ENCODE data around the gene POC1B. TPM values are rescaled to one million over a fixed set of nuclear protein-coding genes. Genes with fewer than 3 reads are reported as not detected.

The POC1B gene
- total and polyA plus RNA-seq, 5 donors from 2014 or later = 22.1 to 38.0 (median 33.0) TPM

DNA sequence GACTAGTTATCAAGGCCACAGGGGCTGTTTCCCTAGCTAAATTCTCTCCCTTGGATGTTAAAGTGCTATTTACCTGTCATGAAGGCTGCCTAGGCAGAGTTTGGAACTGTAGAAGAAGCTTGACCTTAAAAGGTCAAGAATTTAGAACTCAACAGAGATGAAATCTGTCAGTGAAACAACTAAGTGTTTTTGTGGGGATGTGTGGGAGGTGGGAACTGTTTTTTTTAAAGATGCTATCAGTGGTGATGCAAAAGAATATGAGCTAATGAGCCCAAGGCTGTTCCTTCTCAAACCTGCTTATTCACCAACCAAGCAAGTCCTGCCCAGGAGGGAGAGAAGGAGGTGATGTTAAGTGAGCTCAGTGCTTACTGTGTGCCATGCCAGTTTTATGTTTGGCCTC is 40.8 kb upstream of the POC1B start:
- H3K27me3 Mint-ChIP-seq = no peaks in the 10 kb centered on the region

DNA sequence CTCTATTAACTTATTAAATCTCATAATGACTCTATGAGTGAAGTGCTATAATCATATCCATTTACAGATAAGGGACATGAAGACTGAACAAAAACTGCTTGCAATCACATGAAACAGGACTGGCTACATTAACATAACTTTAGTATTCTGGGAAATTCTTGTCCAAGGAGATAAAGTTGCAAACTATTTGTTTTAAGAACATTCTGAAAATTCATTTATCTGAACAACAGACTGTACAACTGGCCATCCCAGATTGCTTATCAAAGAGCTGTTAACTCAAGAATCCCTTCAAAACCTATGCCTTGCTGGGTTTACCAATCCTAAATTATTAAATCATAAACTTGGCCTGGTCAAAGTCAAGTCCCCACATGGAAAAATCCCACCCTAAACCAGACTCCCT is 39.2 kb upstream of the POC1B start:
- no peak overlapping the region for H3K4me3 ChIP-seq (ENCODE audit: low read depth, low read length)
- DNase-seq = no peak
- no peaks in the 10 kb centered on the region for H3K36me3 ChIP-seq (ENCODE audit: control insufficient read depth, insufficient read depth, low read length)
- H3K4me1 ChIP-seq (ENCODE audit: control insufficient read depth, insufficient read depth, low read length, poor library complexity, severe bottlenecking) = no peaks in the 10 kb centered on the region
- H3K9me3 ChIP-seq (ENCODE audit: control insufficient read depth in 2 of 2, low read length in 2 of 2) = no peaks in the 10 kb centered on the region
- no peaks in the 10 kb centered on the region for H3K27me3 ChIP-seq (ENCODE audit: control insufficient read depth, insufficient read depth, low read length)
- Mint-ChIP-seq H3K4me3 (no peak overlapping the region), H3K36me3 (peaks cover 4% of the 10 kb centered on the region), H3K27me3 (no peaks in the 10 kb centered on the region), H3K4me1 (peaks cover 0 to 4% (median 3%) of the 10 kb centered on the region in 4 donors), H3K9me3 (peaks cover 0 to 3% (median 0%) of the 10 kb centered on the region in 7 donors), H3K27ac (no peak overlapping the region)
- no peak overlapping the region for H3K27ac ChIP-seq (ENCODE audit: insufficient read depth, low read length, poor library complexity, severe bottlenecking)
- ATAC-seq (ENCODE audit: low read depth in 2 of 2) = no peak

More for the DNA sequence above, 40.8 kb upstream of the POC1B start:
- no peak overlapping the region for H3K27ac ChIP-seq (ENCODE audit: insufficient read depth, low read length, poor library complexity, severe bottlenecking)
- no peak overlapping the region for H3K4me3 ChIP-seq (ENCODE audit: low read depth, low read length)
- H3K36me3 ChIP-seq (ENCODE audit: control insufficient read depth, insufficient read depth, low read length) = no peaks in the 10 kb centered on the region
- peaks cover 0 to 3% (median 0%) of the 10 kb centered on the region in 7 donors for H3K9me3 Mint-ChIP-seq
- H3K4me1 Mint-ChIP-seq = peaks cover 0 to 4% (median 3%) of the 10 kb centered on the region in 4 donors
- no peaks in the 10 kb centered on the region for H3K27me3 ChIP-seq (ENCODE audit: control insufficient read depth, insufficient read depth, low read length)
- no peaks in the 10 kb centered on the region for H3K9me3 ChIP-seq (ENCODE audit: control insufficient read depth in 2 of 2, low read length in 2 of 2)
- no peak for ATAC-seq (ENCODE audit: low read depth in 2 of 2)
- no peaks in the 10 kb centered on the region for H3K4me1 ChIP-seq (ENCODE audit: control insufficient read depth, insufficient read depth, low read length, poor library complexity, severe bottlenecking)
- no peak overlapping the region for H3K4me3 Mint-ChIP-seq
- no peak for DNase-seq
- peaks cover 4% of the 10 kb centered on the region for H3K36me3 Mint-ChIP-seq
- no peak overlapping the region for H3K27ac Mint-ChIP-seq

DNA sequence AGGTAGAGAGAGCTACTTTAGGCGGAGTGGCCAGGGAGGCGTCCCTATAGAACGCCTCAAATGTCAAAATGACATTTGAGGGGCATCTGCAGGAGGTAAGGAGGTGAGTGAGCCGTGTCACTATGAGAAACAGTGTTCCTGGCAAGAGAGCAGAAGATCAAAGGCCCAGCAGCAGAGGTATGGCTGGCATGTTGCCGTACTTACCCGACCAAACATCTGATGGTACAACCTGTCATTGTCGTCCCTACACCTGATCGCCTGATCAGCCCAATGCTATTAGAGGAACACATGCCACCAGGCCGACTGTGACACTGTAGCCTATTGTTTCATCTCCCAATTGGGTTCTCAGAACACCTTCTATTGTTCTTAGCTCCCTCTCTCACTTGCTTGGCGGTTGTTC is 33.9 kb upstream of the POC1B start:
- no peak overlapping the region for H3K27ac ChIP-seq (ENCODE audit: insufficient read depth, low read length, poor library complexity, severe bottlenecking)
- Mint-ChIP-seq H3K9me3 (no peaks in the 10 kb centered on the region), H3K36me3 (no peaks in the 10 kb centered on the region), H3K27ac (no peak overlapping the region), H3K4me3 (no peak overlapping the region), H3K27me3 (peaks cover 5% of the 10 kb centered on the region), H3K4me1 (peaks cover 0 to 4% (median 1%) of the 10 kb centered on the region in 4 donors)
- H3K27me3 ChIP-seq (ENCODE audit: control insufficient read depth, insufficient read depth, low read length) = no peaks in the 10 kb centered on the region
- H3K4me3 ChIP-seq (ENCODE audit: low read depth, low read length) = no peak overlapping the region
- no peak for ATAC-seq (ENCODE audit: low read depth in 2 of 2)
- no peaks in the 10 kb centered on the region for H3K36me3 ChIP-seq (ENCODE audit: control insufficient read depth, insufficient read depth, low read length)
- no peak for DNase-seq
- H3K9me3 ChIP-seq (ENCODE audit: control insufficient read depth in 2 of 2, low read length in 2 of 2) = no peaks in the 10 kb centered on the region
- H3K4me1 ChIP-seq (ENCODE audit: control insufficient read depth, insufficient read depth, low read length, poor library complexity, severe bottlenecking) = no peaks in the 10 kb centered on the region

DNA sequence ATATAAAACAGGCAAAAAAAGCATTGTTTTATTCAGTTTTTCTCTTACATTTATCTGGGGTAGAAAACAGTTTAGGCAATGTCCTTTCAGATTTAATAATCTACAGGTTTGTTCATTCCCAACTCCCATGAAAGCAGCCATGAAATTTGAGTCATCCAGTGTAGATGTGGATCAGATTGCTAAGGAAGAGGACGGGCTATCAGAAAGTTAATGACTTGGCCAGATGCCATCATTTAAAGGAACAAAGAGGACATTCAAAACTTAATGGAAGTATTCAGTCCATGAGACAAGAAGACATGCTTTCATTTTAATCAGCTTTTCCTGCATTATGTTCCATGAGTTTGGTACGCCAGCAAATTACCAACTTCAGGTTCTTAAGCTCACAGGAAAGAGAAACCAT is 31.1 kb upstream of the POC1B start:
- H3K27ac ChIP-seq (ENCODE audit: insufficient read depth, low read length, poor library complexity, severe bottlenecking) = no peak overlapping the region
- H3K9me3 ChIP-seq (ENCODE audit: control insufficient read depth in 2 of 2, low read length in 2 of 2) = no peaks in the 10 kb centered on the region
- ATAC-seq (ENCODE audit: low read depth in 2 of 2) (no peak), DNase-seq (no peak)
- no peaks in the 10 kb centered on the region for H3K4me1 ChIP-seq (ENCODE audit: control insufficient read depth, insufficient read depth, low read length, poor library complexity, severe bottlenecking)
- peaks cover 0 to 3% (median 1%) of the 10 kb centered on the region in 4 donors for H3K4me1 Mint-ChIP-seq
- H3K27me3 Mint-ChIP-seq = peaks cover 5% of the 10 kb centered on the region
- no peak overlapping the region for H3K4me3 ChIP-seq (ENCODE audit: low read depth, low read length)
- H3K36me3 Mint-ChIP-seq = no peaks in the 10 kb centered on the region
- peaks cover 0 to 6% (median 0%) of the 10 kb centered on the region in 7 donors for H3K9me3 Mint-ChIP-seq
- H3K27ac Mint-ChIP-seq = no peak overlapping the region
- no peaks in the 10 kb centered on the region for H3K27me3 ChIP-seq (ENCODE audit: control insufficient read depth, insufficient read depth, low read length)
- H3K4me3 Mint-ChIP-seq = no peak overlapping the region
- H3K36me3 ChIP-seq (ENCODE audit: control insufficient read depth, insufficient read depth, low read length) = no peaks in the 10 kb centered on the region

DNA sequence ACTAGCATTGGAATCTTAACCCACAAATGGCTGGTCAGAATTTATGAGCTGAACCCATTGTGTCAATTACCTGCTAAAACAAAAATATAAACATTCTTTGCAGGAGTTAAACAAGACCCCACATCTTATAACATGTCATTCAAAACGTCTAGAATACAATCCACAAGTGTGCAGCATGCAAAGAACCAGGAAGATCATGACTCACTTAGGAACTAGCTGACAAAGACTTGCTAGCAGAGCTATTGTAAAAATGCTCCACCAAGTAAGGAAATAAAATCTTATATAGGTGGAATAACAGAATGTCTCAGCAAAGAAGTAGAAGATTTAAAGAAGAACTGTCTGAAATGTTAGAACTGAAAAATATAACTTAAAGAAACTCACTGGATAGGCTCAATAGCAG is 26.5 kb upstream of the POC1B start:
- Mint-ChIP-seq H3K27ac (no peak overlapping the region), H3K4me3 (no peak overlapping the region), H3K9me3 (peaks cover 0 to 6% (median 0%) of the 10 kb centered on the region in 7 donors), H3K36me3 (no peaks in the 10 kb centered on the region), H3K27me3 (peaks cover 1% of the 10 kb centered on the region), H3K4me1 (no peaks in the 10 kb centered on the region)
- no peaks in the 10 kb centered on the region for H3K36me3 ChIP-seq (ENCODE audit: control insufficient read depth, insufficient read depth, low read length)
- DNase-seq (no peak), ATAC-seq (ENCODE audit: low read depth in 2 of 2) (no peak)
- H3K9me3 ChIP-seq (ENCODE audit: control insufficient read depth in 2 of 2, low read length in 2 of 2) = no peaks in the 10 kb centered on the region
- no peak overlapping the region for H3K4me3 ChIP-seq (ENCODE audit: low read depth, low read length)
- no peaks in the 10 kb centered on the region for H3K4me1 ChIP-seq (ENCODE audit: control insufficient read depth, insufficient read depth, low read length, poor library complexity, severe bottlenecking)
- no peak overlapping the region for H3K27ac ChIP-seq (ENCODE audit: insufficient read depth, low read length, poor library complexity, severe bottlenecking)
- no peaks in the 10 kb centered on the region for H3K27me3 ChIP-seq (ENCODE audit: control insufficient read depth, insufficient read depth, low read length)

DNA sequence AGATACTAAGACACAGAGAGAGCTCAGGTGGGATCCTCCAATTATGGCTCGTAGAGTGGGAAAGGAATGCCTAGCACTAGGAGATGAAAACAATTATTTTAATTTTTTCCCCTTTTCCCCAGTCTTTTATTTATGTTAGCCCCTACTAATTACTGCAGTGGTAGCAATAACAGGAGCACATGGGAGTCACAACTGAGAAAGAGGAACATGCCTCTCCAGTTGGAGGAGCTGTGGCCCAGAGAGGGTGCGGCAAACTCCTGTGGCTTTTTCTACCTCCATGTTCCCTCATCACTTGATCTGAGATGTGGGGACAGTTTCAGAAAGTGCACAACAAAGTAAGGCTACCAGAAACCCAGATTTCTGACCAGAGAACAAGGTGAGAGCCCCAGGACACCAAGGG is 25.9 kb upstream of the POC1B start:
- Mint-ChIP-seq H3K27ac (no peak overlapping the region), H3K27me3 (no peaks in the 10 kb centered on the region), H3K4me1 (no peaks in the 10 kb centered on the region), H3K9me3 (peaks cover 0 to 6% (median 0%) of the 10 kb centered on the region in 7 donors), H3K4me3 (no peak overlapping the region), H3K36me3 (no peaks in the 10 kb centered on the region)
- Histone ChIP-seq H3K4me1 (ENCODE audit: control insufficient read depth, insufficient read depth, low read length, poor library complexity, severe bottlenecking) (no peaks in the 10 kb centered on the region), H3K4me3 (ENCODE audit: low read depth, low read length) (no peak overlapping the region), H3K9me3 (ENCODE audit: control insufficient read depth in 2 of 2, low read length in 2 of 2) (no peaks in the 10 kb centered on the region), H3K36me3 (ENCODE audit: control insufficient read depth, insufficient read depth, low read length) (no peaks in the 10 kb centered on the region), H3K27ac (ENCODE audit: insufficient read depth, low read length, poor library complexity, severe bottlenecking) (no peak overlapping the region), H3K27me3 (ENCODE audit: control insufficient read depth, insufficient read depth, low read length) (no peaks in the 10 kb centered on the region)
- ATAC-seq (ENCODE audit: low read depth in 2 of 2) (no peak), DNase-seq (no peak)

DNA sequence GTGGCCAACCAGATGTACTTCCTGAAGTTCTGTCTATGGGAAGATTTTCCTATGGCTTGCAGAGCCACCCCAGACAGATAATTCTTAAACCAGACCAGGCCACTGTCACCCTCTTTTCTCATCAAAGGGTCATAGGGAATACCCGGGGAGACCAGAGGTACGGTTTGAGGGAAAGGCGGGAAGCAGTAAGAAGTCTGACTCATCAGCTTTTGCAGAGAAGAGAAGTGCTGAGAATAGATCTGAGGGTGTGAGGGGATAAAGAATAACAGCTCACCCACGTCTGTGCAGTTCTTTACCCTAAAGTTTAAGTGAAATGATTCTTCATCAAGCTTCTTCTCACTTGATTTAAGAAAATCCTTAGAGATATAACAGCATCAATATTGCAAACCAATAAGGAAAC is 21.3 kb upstream of the POC1B start:
- H3K36me3 Mint-ChIP-seq = no peaks in the 10 kb centered on the region
- Histone ChIP-seq H3K36me3 (ENCODE audit: control insufficient read depth, insufficient read depth, low read length) (no peaks in the 10 kb centered on the region), H3K4me1 (ENCODE audit: control insufficient read depth, insufficient read depth, low read length, poor library complexity, severe bottlenecking) (peaks cover 6% of the 10 kb centered on the region), H3K27me3 (ENCODE audit: control insufficient read depth, insufficient read depth, low read length) (no peaks in the 10 kb centered on the region), H3K9me3 (ENCODE audit: control insufficient read depth in 2 of 2, low read length in 2 of 2) (no peaks in the 10 kb centered on the region), H3K4me3 (ENCODE audit: low read depth, low read length) (no peak overlapping the region), H3K27ac (ENCODE audit: insufficient read depth, low read length, poor library complexity, severe bottlenecking) (no peak overlapping the region)
- no peak overlapping the region for H3K27ac Mint-ChIP-seq
- H3K4me3 Mint-ChIP-seq = no peak overlapping the region
- H3K27me3 Mint-ChIP-seq = no peaks in the 10 kb centered on the region
- peaks cover 0 to 12% (median 6%) of the 10 kb centered on the region in 4 donors for H3K4me1 Mint-ChIP-seq
- no peak for DNase-seq
- H3K9me3 Mint-ChIP-seq = no peaks in the 10 kb centered on the region
- ATAC-seq (ENCODE audit: low read depth in 2 of 2) = no peak

DNA sequence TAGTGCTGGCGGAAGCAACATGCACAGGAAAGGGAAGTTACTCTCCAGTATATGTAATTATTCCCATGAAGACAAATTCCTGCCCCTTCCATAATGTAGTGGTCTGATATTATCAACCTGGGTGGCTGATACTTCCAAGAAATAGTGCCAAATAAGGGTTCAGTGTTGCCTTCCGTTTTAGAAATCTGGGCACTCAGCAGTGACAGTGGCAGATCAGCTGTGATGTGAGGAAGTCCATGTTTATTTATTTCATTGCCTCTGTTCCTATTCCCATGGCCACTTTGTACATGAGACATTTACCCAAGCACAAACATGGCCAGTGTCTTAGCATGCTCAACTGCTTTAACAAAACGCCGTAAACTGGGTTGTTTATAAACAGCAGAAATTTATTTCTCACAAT is 20.3 kb upstream of the POC1B start:
- ATAC-seq (ENCODE audit: low read depth in 2 of 2) = no peak
- Mint-ChIP-seq H3K9me3 (no peaks in the 10 kb centered on the region), H3K4me1 (peaks cover 0 to 14% (median 6%) of the 10 kb centered on the region in 4 donors), H3K27me3 (no peaks in the 10 kb centered on the region), H3K36me3 (no peaks in the 10 kb centered on the region), H3K27ac (no peak overlapping the region), H3K4me3 (no peak overlapping the region)
- Histone ChIP-seq H3K27me3 (ENCODE audit: control insufficient read depth, insufficient read depth, low read length) (no peaks in the 10 kb centered on the region), H3K36me3 (ENCODE audit: control insufficient read depth, insufficient read depth, low read length) (no peaks in the 10 kb centered on the region), H3K27ac (ENCODE audit: insufficient read depth, low read length, poor library complexity, severe bottlenecking) (no peak overlapping the region), H3K9me3 (ENCODE audit: control insufficient read depth in 2 of 2, low read length in 2 of 2) (no peaks in the 10 kb centered on the region), H3K4me1 (ENCODE audit: control insufficient read depth, insufficient read depth, low read length, poor library complexity, severe bottlenecking) (peaks cover 6% of the 10 kb centered on the region), H3K4me3 (ENCODE audit: low read depth, low read length) (no peak overlapping the region)
- DNase-seq = no peak

All from CD4-positive, CD25-positive, alpha-beta regulatory T cell (primary cell).